ENCODE measurements around the gene DRG1.
A peak's percentile ranks its signal among the peaks of the same experiment; 100 is the strongest.

The DRG1 gene

DNA sequence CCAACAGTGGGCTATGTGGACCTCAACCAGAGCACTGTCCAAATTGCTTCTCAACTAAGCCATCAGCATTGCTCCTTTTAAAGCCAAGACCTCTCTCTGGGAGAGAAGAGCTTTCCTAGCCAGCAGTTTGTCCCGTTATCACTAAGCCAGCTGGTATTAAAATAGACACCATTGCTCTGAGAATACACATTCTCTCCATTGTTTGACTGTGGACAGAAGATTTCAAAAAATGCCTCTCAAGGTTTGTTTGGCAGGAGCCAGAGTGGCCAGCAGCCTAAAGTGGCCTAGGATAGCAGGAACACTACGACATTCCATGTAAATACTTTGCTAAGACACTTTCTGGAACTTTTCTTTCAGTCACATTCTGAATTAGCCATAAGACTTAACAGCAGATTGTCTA is 49.0 kb downstream of the DRG1 start:
- peaks cover 10% of the 10 kb centered on the region; the same call in 1 of the 2 replicates for H3F3A ChIP-seq (ENCODE audit: control insufficient read depth, insufficient read depth)
- no peaks in the 10 kb centered on the region for H3K9me3 ChIP-seq (ENCODE audit: control insufficient read depth, insufficient read depth, low read length)
- no peaks in the 10 kb centered on the region for H3K9me2 ChIP-seq (replicated peaks; ENCODE audit: control insufficient read depth, low read length)
- peaks cover 40% of the 10 kb centered on the region for H3K4me1 ChIP-seq (ENCODE audit: control insufficient read depth, low read length)
- TF ChIP-seq, protein P1, sequence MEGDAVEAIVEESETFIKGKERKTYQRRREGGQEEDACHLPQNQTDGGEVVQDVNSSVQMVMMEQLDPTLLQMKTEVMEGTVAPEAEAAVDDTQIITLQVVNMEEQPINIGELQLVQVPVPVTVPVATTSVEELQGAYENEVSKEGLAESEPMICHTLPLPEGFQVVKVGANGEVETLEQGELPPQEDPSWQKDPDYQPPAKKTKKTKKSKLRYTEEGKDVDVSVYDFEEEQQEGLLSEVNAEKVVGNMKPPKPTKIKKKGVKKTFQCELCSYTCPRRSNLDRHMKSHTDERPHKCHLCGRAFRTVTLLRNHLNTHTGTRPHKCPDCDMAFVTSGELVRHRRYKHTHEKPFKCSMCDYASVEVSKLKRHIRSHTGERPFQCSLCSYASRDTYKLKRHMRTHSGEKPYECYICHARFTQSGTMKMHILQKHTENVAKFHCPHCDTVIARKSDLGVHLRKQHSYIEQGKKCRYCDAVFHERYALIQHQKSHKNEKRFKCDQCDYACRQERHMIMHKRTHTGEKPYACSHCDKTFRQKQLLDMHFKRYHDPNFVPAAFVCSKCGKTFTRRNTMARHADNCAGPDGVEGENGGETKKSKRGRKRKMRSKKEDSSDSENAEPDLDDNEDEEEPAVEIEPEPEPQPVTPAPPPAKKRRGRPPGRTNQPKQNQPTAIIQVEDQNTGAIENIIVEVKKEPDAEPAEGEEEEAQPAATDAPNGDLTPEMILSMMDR (IDR thresholded peaks at IDR 0.05; ENCODE audit: low read depth, low read length, poor library complexity, severe bottlenecking) = no peak
- no peak for TF ChIP-seq EZH2phosphoT487 (IDR thresholded peaks at IDR 0.05; ENCODE audit: borderline replicate concordance, low read length)
- H3K27ac ChIP-seq (ENCODE audit: low read depth, low read length) = no peak overlapping the region
- H3K4me2 ChIP-seq (ENCODE audit: low read length) = no peak overlapping the region
- H3K36me3 ChIP-seq (ENCODE audit: control insufficient read depth, low read length) = peaks cover 71% of the 10 kb centered on the region
- H4K20me1 ChIP-seq (ENCODE audit: control insufficient read depth, insufficient read depth, low read depth, low read length) = no peaks in the 10 kb centered on the region
- H3K79me2 ChIP-seq (ENCODE audit: control insufficient read depth, low read length) = no peaks in the 10 kb centered on the region
- no peak overlapping the region for H3K4me3 ChIP-seq (ENCODE audit: low read length)
- H3K27me3 ChIP-seq (ENCODE audit: control insufficient read depth, low read length) = no peaks in the 10 kb centered on the region

- no peaks in the 10 kb centered on the region for H3K9me3 ChIP-seq (ENCODE audit: control insufficient read depth, insufficient read depth, low read length)
- H3K27me3 ChIP-seq (ENCODE audit: control insufficient read depth, low read length) = no peaks in the 10 kb centered on the region
- peak overlapping the region; percentile 38 for H3K4me2 ChIP-seq (ENCODE audit: low read length)
- H3K79me2 ChIP-seq (ENCODE audit: control insufficient read depth, low read length) = no peaks in the 10 kb centered on the region
- 0 out of 2 replicates have a peak overlapping the region, but pooled peaks have one; percentile 17 for H3K27ac ChIP-seq (ENCODE audit: low read depth, low read length)
- peak overlapping the region; percentile 18; the same call in 1 of the 2 replicates for H3K4me3 ChIP-seq (ENCODE audit: low read length)
- peaks cover 71% of the 10 kb centered on the region for H3K36me3 ChIP-seq (ENCODE audit: control insufficient read depth, low read length)
- peaks cover 46% of the 10 kb centered on the region for H3K4me1 ChIP-seq (ENCODE audit: control insufficient read depth, low read length)
- no peaks in the 10 kb centered on the region for H3K9me2 ChIP-seq (replicated peaks; ENCODE audit: control insufficient read depth, low read length)
- no peak for TF ChIP-seq EZH2phosphoT487 (IDR thresholded peaks at IDR 0.05; ENCODE audit: borderline replicate concordance, low read length)
- TF ChIP-seq, protein P1 (IDR thresholded peaks at IDR 0.05; ENCODE audit: low read depth, low read length, poor library complexity, severe bottlenecking) = no peak
- H3F3A ChIP-seq (ENCODE audit: control insufficient read depth, insufficient read depth) = peaks cover 10% of the 10 kb centered on the region; the same call in 1 of the 2 replicates
- no peaks in the 10 kb centered on the region for H4K20me1 ChIP-seq (ENCODE audit: control insufficient read depth, insufficient read depth, low read depth, low read length)
Observed at GRCh38 chr22:31449506-31449905, 50.1 kb downstream of the DRG1 start.

DNA sequence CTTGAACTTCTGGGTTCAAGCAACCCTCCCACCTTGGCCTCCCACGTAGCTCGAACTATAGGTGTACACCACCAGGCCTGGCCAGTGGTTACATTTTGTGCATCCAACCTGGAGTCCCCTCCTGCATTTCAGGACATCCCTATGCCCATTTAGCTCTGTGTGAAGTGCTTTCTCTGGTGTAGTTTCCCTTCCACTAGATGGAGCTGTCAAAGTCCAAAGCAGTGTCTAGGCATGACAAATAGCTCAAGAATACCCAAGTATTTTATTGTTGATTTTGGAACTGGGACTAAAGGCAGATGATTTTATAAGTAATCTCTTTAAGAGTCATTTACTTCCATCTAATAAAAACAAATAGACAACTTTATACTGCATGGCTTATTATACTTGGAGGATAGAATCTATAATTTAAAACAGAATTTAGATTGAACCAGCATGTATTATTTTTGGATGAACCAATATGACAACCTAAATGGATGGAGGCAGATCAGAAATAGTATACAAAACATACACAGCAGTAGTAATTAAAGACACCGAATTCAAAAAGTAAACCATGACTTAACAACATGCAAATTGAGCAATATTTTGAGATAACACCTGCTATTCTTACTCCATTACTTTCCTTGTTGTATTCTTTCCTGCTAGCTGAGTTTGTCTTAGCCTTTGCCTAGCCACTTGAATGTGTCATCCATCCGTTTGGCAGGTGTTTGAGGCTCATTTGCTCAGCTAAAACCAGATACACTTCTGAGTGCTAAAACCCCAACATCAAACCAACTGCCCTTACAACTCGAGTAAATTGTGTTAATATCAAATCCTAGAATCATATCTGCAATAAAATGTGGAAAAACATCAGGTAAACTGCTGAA is 52.5 kb downstream of the DRG1 start:
- no peaks in the 10 kb centered on the region for H3K9me2 ChIP-seq (replicated peaks; ENCODE audit: control insufficient read depth, low read length)
- H3K4me2 ChIP-seq (ENCODE audit: low read length) = peak overlapping the region; percentile 53
- TF ChIP-seq, protein P1 (IDR thresholded peaks at IDR 0.05; ENCODE audit: low read depth, low read length, poor library complexity, severe bottlenecking) = peak; percentile 80
- TF ChIP-seq EZH2phosphoT487 (IDR thresholded peaks at IDR 0.05; ENCODE audit: borderline replicate concordance, low read length) = no peak
- peaks cover 46% of the 10 kb centered on the region for H3K4me1 ChIP-seq (ENCODE audit: control insufficient read depth, low read length)
- H3K36me3 ChIP-seq (ENCODE audit: control insufficient read depth, low read length) = peaks cover 69% of the 10 kb centered on the region
- H3K4me3 ChIP-seq (ENCODE audit: low read length) = peak overlapping the region; percentile 11
- H4K20me1 ChIP-seq (ENCODE audit: control insufficient read depth, insufficient read depth, low read depth, low read length) = no peaks in the 10 kb centered on the region
- H3F3A ChIP-seq (ENCODE audit: control insufficient read depth, insufficient read depth) = peaks cover 12% of the 10 kb centered on the region; the same call in 1 of the 2 replicates
- H3K9me3 ChIP-seq (ENCODE audit: control insufficient read depth, insufficient read depth, low read length) = no peaks in the 10 kb centered on the region
- H3K27me3 ChIP-seq (ENCODE audit: control insufficient read depth, low read length) = no peaks in the 10 kb centered on the region
- H3K79me2 ChIP-seq (ENCODE audit: control insufficient read depth, low read length) = no peaks in the 10 kb centered on the region
- peak overlapping the region; percentile 60 for H3K27ac ChIP-seq (ENCODE audit: low read depth, low read length)
